NT2/D1 (cell line): Measurements from ENCODE around the gene PSMC4.

Source experiments
- DNase-seq: peaks from one replicate; pipeline ENCODE4 v3.0.0-alpha.2; 2011; ENCODE audit warnings: low read depth, low spot score
- H3K27me3 ChIP-seq: 2 replicates; pipeline ENCODE4 v1.6.0; 2011; ENCODE audit warnings: mild to moderate bottlenecking; ENCODE audit not compliant: insufficient read length, insufficient read depth
- H3K36me3 ChIP-seq: 2 replicates; pipeline ENCODE4 v1.6.1; 2011; ENCODE audit warnings: mild to moderate bottlenecking, low read length, mixed read lengths; ENCODE audit not compliant: insufficient read depth, insufficient read length
- H3K4me1 ChIP-seq: 2 replicates; pipeline ENCODE4 v1.5.1; 2011; ENCODE audit not compliant: insufficient read depth, insufficient read length
- H3K4me3 ChIP-seq: 2 replicates; pipeline ENCODE4 v1.5.1; 2011; ENCODE audit warnings: low read depth; ENCODE audit not compliant: insufficient read length
- H3K9ac ChIP-seq: 2 replicates; pipeline ENCODE4 v1.6.0; 2011; ENCODE audit warnings: low read depth; ENCODE audit not compliant: insufficient read length
- H3K9me3 ChIP-seq: 2 replicates; pipeline ENCODE4 v1.5.1; 2011; ENCODE audit warnings: mild to moderate bottlenecking, low read length; ENCODE audit not compliant: insufficient read depth
- SUZ12 ChIP-seq: IDR thresholded peaks from 2 replicates; pipeline ENCODE4 v1.6.1; 2011; ENCODE audit not compliant: insufficient read length, insufficient read depth; ENCODE audit errors: extremely low read depth
- YY1 ChIP-seq: IDR thresholded peaks from 2 replicates; pipeline ENCODE4 v1.6.1; 2011; ENCODE audit not compliant: insufficient read length, insufficient read depth
- ZNF274 ChIP-seq: IDR thresholded peaks from 2 replicates; pipeline ENCODE4 v1.6.1; 2011; ENCODE audit warnings: mild to moderate bottlenecking, low read depth, low read length

The PSMC4 gene

DNA sequence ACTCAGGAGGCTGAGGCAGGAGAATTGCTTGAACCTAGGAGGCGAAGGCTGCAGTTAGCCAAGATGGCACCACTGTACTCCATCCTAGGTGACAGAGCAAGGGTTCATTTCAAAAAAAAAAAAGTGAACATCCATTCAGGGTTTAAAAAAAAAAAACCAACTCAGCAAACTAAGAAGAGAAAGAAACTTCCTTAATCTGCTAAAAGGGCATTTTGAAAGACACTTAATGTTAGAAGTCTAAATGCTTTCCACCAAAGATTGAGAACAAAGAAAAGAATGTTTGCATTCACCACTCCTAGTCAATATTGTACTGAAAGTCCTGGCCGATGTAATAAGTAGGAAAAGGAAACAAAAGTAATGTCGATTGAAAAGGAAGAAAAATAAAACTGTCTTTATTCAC lies 7.1 kb upstream of the PSMC4 start:
- Histone ChIP-seq H3K4me3 (no peak overlapping the region), H3K36me3 (no peaks in the 10 kb centered on the region), H3K9ac (no peak overlapping the region), H3K27me3 (no peaks in the 10 kb centered on the region), H3K9me3 (no peaks in the 10 kb centered on the region), H3K4me1 (peaks cover 2% of the 10 kb centered on the region)
- no peak for DNase-seq
- no peak for TF ChIP-seq YY1
- TF ChIP-seq SUZ12: no peak
- no peak for TF ChIP-seq ZNF274

DNA sequence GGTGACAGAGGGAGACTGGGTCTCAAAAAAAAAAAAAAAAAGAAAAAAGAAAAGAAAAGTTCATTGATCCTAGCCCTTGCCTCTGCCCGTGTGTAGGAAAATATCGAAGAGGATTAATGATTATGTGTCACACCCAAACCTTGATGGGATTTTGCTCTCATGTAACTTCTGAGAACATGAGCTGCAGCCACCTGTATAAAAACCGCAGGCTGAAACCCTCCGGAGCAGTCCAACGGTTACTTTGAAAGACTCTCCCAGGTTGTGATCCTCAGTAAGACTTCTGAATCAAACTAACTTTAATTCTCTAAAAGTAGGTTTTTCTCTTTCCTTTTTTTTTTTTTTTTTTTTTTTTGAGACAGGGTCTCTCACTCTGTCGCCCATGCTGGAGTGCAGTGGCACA lies 4.3 kb upstream of the PSMC4 start:
- H3K36me3 ChIP-seq: no peaks in the 10 kb centered on the region
- H3K4me1 ChIP-seq: no peaks in the 10 kb centered on the region
- H3K4me3 ChIP-seq: no peak overlapping the region
- no peaks in the 10 kb centered on the region for H3K9me3 ChIP-seq
- H3K9ac ChIP-seq: no peak overlapping the region
- TF ChIP-seq ZNF274: no peak
- TF ChIP-seq YY1: no peak
- TF ChIP-seq SUZ12: no peak
- DNase-seq: no peak
- H3K27me3 ChIP-seq: no peaks in the 10 kb centered on the region

DNA sequence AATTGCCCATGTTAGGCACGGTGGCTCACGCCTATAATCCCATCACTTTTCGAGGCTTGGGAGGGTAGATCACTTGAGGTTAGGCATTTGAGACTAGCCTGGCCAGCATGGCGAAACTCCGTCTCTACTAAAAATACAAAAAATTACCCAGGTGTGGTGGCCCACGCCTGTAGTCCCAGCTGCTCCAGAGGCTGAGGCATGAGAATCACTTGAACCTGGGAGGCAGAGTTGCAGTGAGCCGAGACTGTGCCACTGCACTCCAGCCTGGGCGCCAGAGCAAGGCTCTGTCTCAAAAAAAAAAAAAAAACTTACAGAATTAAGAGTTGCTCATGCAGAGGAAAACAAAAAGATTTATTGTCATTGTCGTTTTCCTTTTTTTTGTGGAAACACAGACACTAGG lies 3.4 kb upstream of the PSMC4 start:
- no peak overlapping the region for H3K4me3 ChIP-seq
- H3K36me3 ChIP-seq: peaks cover 7% of the 10 kb centered on the region
- no peaks in the 10 kb centered on the region for H3K27me3 ChIP-seq
- H3K9me3 ChIP-seq: no peaks in the 10 kb centered on the region
- TF ChIP-seq YY1: no peak
- TF ChIP-seq ZNF274: no peak
- no peak for TF ChIP-seq SUZ12
- no peak overlapping the region for H3K9ac ChIP-seq
- peaks cover 2% of the 10 kb centered on the region for H3K4me1 ChIP-seq
- no peak for DNase-seq

DNA sequence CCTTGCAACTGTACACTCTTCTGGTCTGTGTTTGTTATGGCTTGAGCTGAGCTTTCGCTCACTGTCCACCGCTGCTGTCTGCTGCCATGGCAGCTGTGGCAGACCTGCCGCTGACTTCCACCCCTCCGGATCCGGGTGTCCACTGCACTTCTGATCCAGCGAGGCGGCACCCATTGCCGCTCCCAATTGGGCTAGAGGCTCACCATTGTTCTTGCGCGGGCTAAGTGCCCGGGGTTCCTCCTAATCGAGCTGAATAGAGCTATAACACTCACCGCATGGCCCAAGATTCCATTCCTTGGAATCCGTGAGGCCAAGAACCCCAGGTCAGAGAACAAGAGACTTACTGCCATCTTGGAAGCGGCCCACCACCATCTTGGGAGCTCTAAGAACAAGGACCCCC lies 2.2 kb upstream of the PSMC4 start:
- Histone ChIP-seq H3K4me3 (no peak overlapping the region), H3K9ac (no peak overlapping the region), H3K4me1 (peaks cover 2% of the 10 kb centered on the region), H3K9me3 (no peaks in the 10 kb centered on the region), H3K27me3 (no peaks in the 10 kb centered on the region), H3K36me3 (peaks cover 19% of the 10 kb centered on the region)
- DNase-seq: no peak
- no peak for TF ChIP-seq YY1
- no peak for TF ChIP-seq ZNF274
- TF ChIP-seq SUZ12: no peak

DNA sequence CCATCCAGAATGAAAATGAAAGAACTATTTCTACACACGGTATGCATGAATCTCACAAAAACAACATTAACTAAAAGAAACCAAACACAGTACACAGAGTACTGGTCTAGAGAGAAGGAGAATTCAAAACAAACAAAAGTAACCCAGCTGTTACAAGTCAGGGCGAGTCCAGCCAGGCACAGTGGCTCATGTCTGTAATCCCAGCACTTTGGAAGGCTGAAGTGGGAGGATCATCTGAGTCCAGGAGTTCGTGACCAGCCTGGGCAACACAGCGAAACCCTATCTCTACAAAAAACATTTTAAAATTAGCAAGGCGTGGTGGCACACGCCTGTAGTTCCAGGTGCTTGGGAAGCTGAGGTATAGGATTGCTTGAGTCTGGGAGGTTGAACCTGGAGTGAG lies 1.7 kb upstream of the PSMC4 start:
- no peak for DNase-seq
- Histone ChIP-seq H3K27me3 (no peaks in the 10 kb centered on the region), H3K36me3 (peaks cover 24% of the 10 kb centered on the region), H3K9ac (no peak overlapping the region), H3K4me1 (peaks cover 2% of the 10 kb centered on the region), H3K9me3 (no peaks in the 10 kb centered on the region), H3K4me3 (no peak overlapping the region)
- TF ChIP-seq SUZ12 (no peak), YY1 (no peak), ZNF274 (no peak)

DNA sequence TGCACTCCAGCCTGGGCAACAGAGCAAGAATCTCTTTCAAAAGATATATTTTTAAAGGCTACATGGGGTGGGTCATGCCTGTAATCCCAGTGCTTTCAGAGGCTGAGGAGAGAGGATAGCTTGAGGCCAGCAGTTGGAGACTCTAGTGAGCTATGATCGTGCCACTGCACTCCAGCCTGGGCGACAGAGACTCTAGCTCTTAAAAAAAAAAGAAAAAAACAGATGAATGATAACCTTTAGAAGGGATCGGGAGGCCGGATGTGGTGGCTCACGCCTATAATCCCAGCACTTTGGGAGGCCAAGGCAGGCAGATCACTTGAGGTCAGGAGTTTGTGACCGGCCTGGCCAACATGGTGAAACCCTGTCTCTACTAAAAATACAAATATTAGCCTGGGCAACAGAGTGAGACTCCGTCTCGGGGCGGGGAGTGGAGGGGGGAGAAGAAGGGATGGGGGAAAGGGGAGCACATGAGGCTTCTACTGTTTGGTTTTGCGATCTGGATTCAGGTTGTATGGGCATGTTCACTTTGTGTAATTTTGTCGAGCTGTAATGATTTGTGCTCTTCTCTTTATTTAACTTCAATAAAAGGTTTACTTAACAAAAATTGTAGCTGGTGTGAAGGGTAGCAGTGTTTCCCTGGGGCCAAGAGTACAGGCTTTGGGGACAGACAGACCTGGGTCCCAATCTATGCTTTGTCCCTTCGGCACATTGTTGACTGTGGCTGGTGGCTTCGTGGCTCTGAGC lies 1.1 kb upstream of the PSMC4 start:
- Histone ChIP-seq H3K4me3 (peak overlapping the region; percentile 92), H3K9ac (peak overlapping the region; percentile 84), H3K9me3 (no peaks in the 10 kb centered on the region), H3K4me1 (peaks cover 2% of the 10 kb centered on the region), H3K36me3 (peaks cover 29% of the 10 kb centered on the region), H3K27me3 (no peaks in the 10 kb centered on the region)
- DNase-seq: no peak
- TF ChIP-seq ZNF274: no peak
- no peak for TF ChIP-seq YY1
- no peak for TF ChIP-seq SUZ12

DNA sequence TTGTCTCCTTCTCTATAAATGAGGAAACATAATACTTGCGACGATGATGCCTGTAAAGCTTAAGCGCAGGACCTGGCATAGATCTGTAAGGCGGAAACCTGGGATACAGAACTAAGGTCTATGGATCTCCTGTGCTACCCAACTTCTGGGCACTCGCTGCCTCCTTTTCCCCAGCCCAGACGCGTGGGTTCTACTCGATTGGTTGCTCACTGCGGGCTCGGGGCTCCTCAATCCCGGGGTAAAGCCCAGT lies 615 bp upstream of the PSMC4 start:
- H3K27me3 ChIP-seq: no peaks in the 10 kb centered on the region
- peak overlapping the region; percentile 92 for H3K4me3 ChIP-seq
- H3K36me3 ChIP-seq: peaks cover 34% of the 10 kb centered on the region
- DNase-seq: no peak
- peaks cover 2% of the 10 kb centered on the region for H3K4me1 ChIP-seq
- H3K9me3 ChIP-seq: no peaks in the 10 kb centered on the region
- no peak for TF ChIP-seq SUZ12
- TF ChIP-seq YY1: no peak
- no peak for TF ChIP-seq ZNF274
- H3K9ac ChIP-seq: peak overlapping the region; percentile 84
